GM12878 (cell line): ENCODE data around the gene AURKAIP1. TPM values are rescaled to one million over a fixed set of nuclear protein-coding genes. Genes with fewer than 3 reads are reported as not detected.

Experiments used
- ATAC-seq: fragments of 200-7000 bp; cut with Tn5 transposase; 3 replicates; pipeline ENCODE4 v1.9.1; 2020; ENCODE audit warnings: mild to moderate bottlenecking, moderate library complexity
- BruUV-seq: library from RNA; stranded (reverse); fragments of 400-500 nt; replicated peaks from 2 replicates; lab custom pipeline; 2021; lab: Mats Ljungman, UMichigan
- CTCF ChIA-PET: fragments of 300-600 bp; sonication (Branson Sonifier 250); formaldehyde crosslinking; extraction: SDS; loops from one replicate; lab custom pipeline; 2021; ENCODE audit warnings: inconsistent platforms; lab: Yijun Ruan, JAX
- POLR2A ChIA-PET: fragments of 350-600 bp; formaldehyde crosslinking; extraction: SDS; loops from one replicate; lab custom pipeline; 2021; ENCODE audit warnings: inconsistent platforms; lab: Charles Lee
- RAD21 ChIA-PET: fragments of 300-600 bp; sonication (Branson Sonifier 250); formaldehyde crosslinking; loops from one replicate; lab custom pipeline; 2023; ENCODE audit warnings: antibody characterized with exemption; ENCODE audit not compliant: unreplicated experiment; lab: Charles Lee
- SMC1A ChIA-PET: fragments of 300-600 bp; sonication (Branson Sonifier 250); formaldehyde crosslinking; loops from one replicate; lab custom pipeline; 2023; ENCODE audit not compliant: unreplicated experiment, uncharacterized antibody; lab: Charles Lee
- DNase-seq: peaks from one replicate; pipeline ENCODE4 v3.0.0-alpha.2; 2011; ENCODE audit warnings: low read depth, low spot score
- FAIRE-seq: peaks from 3 replicates; lab custom pipeline; 2011; peaks lifted over from hg19 to GRCh38; lab: Jason Lieb, UNC
- H2AFZ ChIP-seq: 2 replicates; pipeline ENCODE4 v1.6.0; 2011; ENCODE audit warnings: low read depth, low read length, control low read depth; ENCODE audit not compliant: control insufficient read depth
- H3K27ac ChIP-seq: 2 replicates; pipeline ENCODE4 v1.5.1; 2011; ENCODE audit warnings: control low read depth; ENCODE audit not compliant: control insufficient read depth, insufficient read depth
- H3K27me3 ChIP-seq, 2 experiments: replicated peaks in 1 of 2; 2 replicates each; pipeline versions ENCODE4 v1.6.0 to v1.6.1; 2011; ENCODE audit warnings: low read length in 1 of 2; ENCODE audit not compliant: control insufficient read depth in 2 of 2, insufficient read depth in 2 of 2
- H3K36me3 ChIP-seq, 2 experiments: 2 replicates each; pipeline ENCODE4 v1.5.1; 2011; ENCODE audit warnings: low read length in 1 of 2; ENCODE audit not compliant: control insufficient read depth in 2 of 2, insufficient read depth in 2 of 2
- H3K4me1 ChIP-seq: 2 replicates; pipeline ENCODE4 v1.6.1; 2011; ENCODE audit warnings: mild to moderate bottlenecking, low read length, moderate library complexity, mixed read lengths; ENCODE audit not compliant: control insufficient read depth, insufficient read depth
- H3K4me2 ChIP-seq: 2 replicates; pipeline ENCODE4 v1.6.0; 2011; ENCODE audit warnings: control low read depth; ENCODE audit not compliant: control insufficient read depth, insufficient read depth
- H3K4me3 ChIP-seq: fragments of 200-600 bp; sonication (generic); 2 replicates; pipeline ENCODE4 v1.5.1; 2016
- H3K79me2 ChIP-seq: 2 replicates; pipeline ENCODE4 v1.6.0; 2011; ENCODE audit warnings: low read length; ENCODE audit not compliant: control insufficient read depth, insufficient read depth
- H3K9ac ChIP-seq: 2 replicates; pipeline ENCODE4 v1.8.0; 2011; ENCODE audit warnings: low read length, control low read depth, mixed read lengths; ENCODE audit not compliant: control insufficient read depth, insufficient read depth
- H3K9me3 ChIP-seq: replicated peaks from 3 replicates; pipeline ENCODE4 v1.5.1; 2011; ENCODE audit warnings: mild to moderate bottlenecking, low read length; ENCODE audit not compliant: control insufficient read depth, insufficient read depth
- H4K20me1 ChIP-seq: 2 replicates; pipeline ENCODE4 v1.6.0; 2011; ENCODE audit not compliant: control insufficient read depth, insufficient read depth
- ASH2L ChIP-seq: fragments of 300-600, 200-600 bp; sonication (generic); IDR thresholded peaks from 2 replicates; pipeline ENCODE4 v1.6.1; 2017; ENCODE audit warnings: low read depth, mild to moderate bottlenecking, borderline replicate concordance
- EGR1 ChIP-seq, 2 experiments: IDR thresholded peaks; 1 replicate in 1 of 2; 2 replicates in 1 of 2; pipeline ENCODE4 v1.6.1; 2011 to 2012; ENCODE audit warnings: low read depth in 2 of 2, low read length in 2 of 2, borderline replicate concordance in 1 of 2, mild to moderate bottlenecking in 1 of 2, moderate library complexity in 1 of 2
- PAX8 ChIP-seq: fragments of 450-650 bp; IDR thresholded peaks from 2 replicates; pipeline ENCODE4 v1.6.1; 2017; ENCODE audit warnings: mild to moderate bottlenecking, moderate library complexity
- WGBS: methylation state at CpG from one replicate; pipeline ENCODE4 v1.1.6; 2016; ENCODE audit warnings: low lambda C conversion rate; ENCODE audit not compliant: insufficient replicate concordance, insufficient coverage; ENCODE audit errors: missing lambda C conversion rate; 5-methylcytosine and 5-hydroxymethylcytosine counted together
- in situ Hi-C: fragments of 300-500 bp; cut with MboI; formaldehyde crosslinking; loops from 9 replicates; pipeline ENCODE4 v1.14.3; 2018; ENCODE audit warnings: mixed read lengths
- intact Hi-C: fragments of 100-400 bp; cut with micrococcal nuclease; formaldehyde crosslinking; loops from one replicate; pipeline ENCODE4 v1.14.2; 2022; ENCODE audit not compliant: unreplicated experiment
- polyA plus RNA-seq, 11 experiments: library from polyadenylated mRNA; depleted of rRNA in 4 of 11; unstranded in 6 of 11; stranded (reverse) in 5 of 11; fragments of >200 nt; fragmentation: Nextera tagmentation in 4 of 11; fragmentation: Illumina TruSeq in 1 of 11; extraction: Ambion mirVana in 4 of 11; extraction: Trizol in 1 of 11; gene quantifications; 1 replicate in 1 of 11; 2 replicates in 10 of 11; pipeline versions ENCODE4 v1.2.1 to v1.2.3, GENCODE V29; 2011 to 2016; ENCODE audit warnings: inconsistent platforms in 2 of 11, missing spikeins in 2 of 11, low read depth in 1 of 11
- total RNA-seq, 4 experiments: library from RNA; depleted of rRNA in 3 of 4; stranded (reverse); fragments of >200 nt in 3 of 4; fragmentation: Illumina TruSeq in 1 of 4; extraction: Trizol in 1 of 4; gene quantifications; 2 replicates each; pipeline versions ENCODE4 v1.2.1 to v1.2.3, GENCODE V29; 2013 to 2021

Gene AURKAIP1
- total and polyA plus RNA-seq, 10 of the 15 experiments (the other 5 are each of a cell fraction or from before 2014, with no cell fraction given): 6.5 to 366 (median 120) TPM

GRCh38 chr1:1398677-1399186 is 23.7 kb upstream of the AURKAIP1 start:
- H2AFZ ChIP-seq: peak overlapping the region; percentile 86
- H3K27ac ChIP-seq: peak overlapping the region; percentile 84
- ChIA-PET SMC1A (interaction anchor here (0.8 to 1.4 kb wide), 3 partner anchors 12 to 107 kb away, joined by 3 read pairs; no protein-coding TSS in a partner anchor), CTCF (interaction anchor here (0.8 to 2.7 kb wide), 10 partner anchors 9 to 107 kb away, joined by 3 to 6 read pairs (median 4); no protein-coding TSS in a partner anchor), POLR2A (interaction anchor here (0.6 to 2.2 kb wide), 14 partner anchors 9 to 510 kb away, joined by 3 to 17 read pairs (median 4); partner anchors contain the start of genes AURKAIP1 and MRPL20), RAD21 (interaction anchor here (1.0 kb wide), 2 partner anchors 24 to 26 kb away, joined by 3 to 4 read pairs; partner anchors contain the start of gene AURKAIP1)
- intact Hi-C loops (loop anchor here (2.0 kb wide), 2 partner anchors 42 to 50 kb away; partner anchors contain the start of gene DVL1), in situ Hi-C loops (no loop called here)
- peak overlapping the region; percentile 91 for H3K4me3 ChIP-seq
- H3K4me1 ChIP-seq: peaks cover 26% of the 10 kb centered on the region
- under 1% methylated on average over 44 of the region's 54 CpGs for WGBS
- DNase-seq: no peak
- H3K27me3 ChIP-seq: no peaks in the 10 kb centered on the region
- no TSS peak for BruUV-seq
- peak overlapping the region; percentile 58; the same call in 1 of the 2 replicates for H3K4me2 ChIP-seq
- H3K79me2 ChIP-seq: peaks cover 57% of the 10 kb centered on the region
- H3K9me3 ChIP-seq: no peaks in the 10 kb centered on the region
- H3K9ac ChIP-seq: peak overlapping the region; percentile 80
- FAIRE-seq: no peak
- no peaks in the 10 kb centered on the region; the same call in 1 of the 2 replicates for H4K20me1 ChIP-seq
- peak; percentile 1 for ATAC-seq
- TF ChIP-seq ASH2L: 0 out of 2 replicates have a peak, but pooled peaks have one; percentile 31
- peak in 1 of 2 experiments; percentile 46; a peak in 2 of 3 replicates for TF ChIP-seq EGR1 (IDR thresholded peaks at IDR 0.05; ENCODE audit: borderline replicate concordance in 1 of 2, low read depth in 2 of 2, low read length in 2 of 2)
- TF ChIP-seq PAX8: no peak
- peaks cover 23 to 31% of the 10 kb centered on the region in 2 experiments for H3K36me3 ChIP-seq
